Stimulated activated CD8-positive, alpha-beta memory T cell treated with anti-CD3 and anti-CD28 coated beads, Interleukin-15, amount 100 ng/mL, for 1 hour (primary cell): Measurements from ENCODE around the gene ADAMTSL2.

ENCODE experiments used
- DNase-seq: peaks from one replicate; pipeline ENCODE4 v3.0.0-alpha.2; 2020; ENCODE audit warnings: low read depth

Gene ADAMTSL2

GRCh38 chr9:133606708-133607025 is 72.2 kb downstream of the ADAMTSL2 start:
- no peak for DNase-seq

GRCh38 chr9:133607381-133607780 is 72.9 kb downstream of the ADAMTSL2 start:
- DNase-seq: no peak

- DNase-seq: no peak
Measured at GRCh38 chr9:133607976-133608375, 73.5 kb downstream of the ADAMTSL2 start.

GRCh38 chr9:133608382-133608781 is 73.9 kb downstream of the ADAMTSL2 start:
- no peak for DNase-seq

- DNase-seq: no peak
Measured at GRCh38 chr9:133608889-133609288, 74.4 kb downstream of the ADAMTSL2 start.

DNA sequence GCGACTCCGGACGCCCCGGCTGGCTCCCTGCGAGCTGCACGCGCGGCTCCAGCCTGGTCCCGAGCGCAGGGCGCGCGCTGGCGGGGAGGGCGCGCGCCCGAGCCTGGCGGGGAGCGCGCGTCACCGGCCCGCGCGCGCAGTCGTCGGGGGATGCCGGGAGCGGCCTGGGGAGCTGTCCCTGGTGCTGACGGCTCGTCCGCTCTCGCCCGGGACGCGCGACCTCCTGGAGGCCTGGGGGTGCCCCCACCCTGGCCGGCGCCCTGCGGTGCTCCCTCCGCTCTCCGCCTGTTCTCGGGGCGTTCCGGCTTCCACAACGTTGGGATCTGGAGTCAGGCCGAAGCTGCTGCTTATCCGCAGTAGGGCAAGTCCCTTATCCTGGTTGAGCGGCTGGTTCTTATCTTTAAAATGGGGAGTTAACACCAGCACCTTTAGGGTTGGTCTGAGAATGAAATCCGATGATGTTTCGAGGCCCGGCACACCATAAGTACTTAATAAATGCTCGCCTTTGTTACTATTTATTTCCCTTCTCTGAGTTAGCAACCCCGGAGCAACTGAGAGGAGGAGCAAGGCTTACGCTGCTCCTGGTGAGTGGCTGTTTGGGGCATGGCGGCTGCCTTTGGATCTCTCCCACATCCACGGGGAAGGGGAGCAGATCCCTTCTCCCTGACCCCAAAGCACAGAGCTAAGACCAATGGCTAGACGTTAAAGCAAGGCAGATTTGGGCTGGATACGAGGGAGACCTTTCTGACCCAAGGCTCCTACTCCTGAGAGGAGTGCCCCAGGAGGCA is 75.0 kb downstream of the ADAMTSL2 start, which contains the start of gene FAM163B:
FAM163B (minus strand) TSS at position 79 of the 788 bp plus-strand sequence. CDS start 29,166 bp downstream, outside the sequence.
- DNase-seq: no peak

DNA sequence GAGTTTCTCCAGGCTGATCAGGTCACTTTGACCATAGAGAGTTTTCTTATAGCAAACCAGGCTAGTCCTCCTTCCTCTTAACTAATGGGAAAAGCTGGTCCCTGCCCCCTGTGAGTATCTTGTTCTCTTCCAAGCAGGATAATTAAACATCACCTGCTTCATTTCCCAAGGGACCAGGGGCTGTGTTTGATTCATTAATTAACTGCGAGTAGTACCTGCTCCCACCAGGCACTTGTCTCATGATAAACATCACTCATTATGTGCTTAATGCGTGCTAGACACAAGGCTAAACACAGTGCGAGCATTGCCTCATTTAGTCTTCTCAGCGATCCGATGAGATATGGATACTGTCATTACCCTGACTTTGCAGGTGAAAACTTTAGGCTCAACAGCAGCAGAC is 76.3 kb downstream of the ADAMTSL2 start:
- DNase-seq: no peak

DNA sequence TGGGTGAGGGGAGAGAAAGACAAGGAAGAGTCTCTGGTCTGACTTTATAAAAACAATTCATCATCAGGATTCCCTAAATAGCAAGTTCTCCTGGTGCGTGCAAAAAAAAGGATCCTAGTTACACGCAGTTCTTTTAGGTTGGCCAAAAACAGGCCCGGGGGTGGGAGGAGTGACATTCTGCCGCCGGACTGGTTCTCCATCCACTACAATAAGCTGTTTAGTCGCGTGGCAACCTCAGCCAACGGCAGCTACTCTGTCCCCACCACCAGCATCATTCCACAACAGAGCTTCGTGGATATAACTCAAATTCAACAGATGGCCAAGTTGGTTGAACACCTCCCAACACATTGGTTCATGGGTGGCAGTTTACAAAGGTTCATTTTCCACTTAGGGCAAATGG is 77.5 kb downstream of the ADAMTSL2 start:
- no peak for DNase-seq

DNA sequence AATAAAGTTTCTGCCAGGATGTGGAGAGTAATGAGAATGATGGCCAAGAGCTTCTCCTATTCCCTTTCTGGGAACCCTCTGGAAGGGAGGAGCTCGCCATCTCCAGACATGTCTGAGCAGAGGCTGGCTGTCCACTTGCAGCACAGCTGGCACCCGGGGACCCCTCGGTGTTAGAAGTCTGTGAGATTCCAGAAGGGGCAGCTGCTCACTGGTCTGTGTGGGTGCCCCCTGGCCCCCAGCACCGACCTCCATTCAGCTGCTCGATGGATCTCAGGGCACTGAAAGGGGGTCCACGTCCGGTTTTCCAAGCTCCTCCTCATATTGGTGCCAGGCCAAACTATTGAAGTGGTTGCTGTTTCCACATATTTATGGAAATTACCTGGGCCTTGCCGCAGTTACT is 78.3 kb downstream of the ADAMTSL2 start:
- DNase-seq: no peak

GRCh38 chr9:133613432-133613831 is 78.9 kb downstream of the ADAMTSL2 start:
- DNase-seq: no peak

DNA sequence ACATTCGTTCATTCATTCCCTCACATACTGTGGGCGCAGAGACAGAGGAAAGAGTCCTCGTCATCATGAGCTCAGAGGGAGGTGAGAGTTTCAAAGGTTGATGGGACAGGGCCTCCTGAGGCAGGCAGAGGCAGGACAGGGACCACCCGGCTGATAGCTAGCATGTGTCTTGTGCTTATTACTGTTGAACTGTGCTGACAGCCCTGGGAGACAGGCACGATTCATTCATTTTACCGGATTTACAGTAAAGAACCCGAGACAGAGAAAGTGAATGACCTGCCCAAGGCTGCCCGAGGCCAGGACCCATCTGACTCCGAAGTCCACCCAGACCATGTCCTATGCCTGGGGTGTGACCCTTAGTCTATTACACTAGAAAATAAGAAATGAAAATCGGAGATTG is 79.6 kb downstream of the ADAMTSL2 start:
- no peak for DNase-seq

DNA sequence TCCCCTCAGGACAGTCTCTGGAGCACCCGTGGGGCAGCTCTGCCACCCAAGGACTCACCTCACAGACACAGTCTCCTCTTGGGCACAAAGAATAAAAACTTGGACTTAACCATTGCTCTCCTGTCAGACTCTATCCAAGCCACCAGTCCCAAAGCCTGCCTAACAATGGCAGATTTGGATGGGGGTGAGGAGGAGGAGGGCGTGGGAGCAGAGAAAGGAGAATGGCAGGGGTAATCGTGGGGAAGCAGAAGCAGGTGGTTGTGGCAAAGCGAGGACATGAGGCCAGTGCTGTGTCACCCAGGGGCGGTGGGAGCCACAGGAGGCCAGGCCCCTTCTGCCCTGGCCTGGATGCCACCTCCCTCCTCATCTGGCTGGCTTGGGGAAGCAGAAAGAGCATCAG is 80.2 kb downstream of the ADAMTSL2 start:
- no peak for DNase-seq

- DNase-seq: no peak
Measured at GRCh38 chr9:133615186-133615585, 80.7 kb downstream of the ADAMTSL2 start.

- no peak for DNase-seq
Measured at GRCh38 chr9:133615606-133616188, 81.2 kb downstream of the ADAMTSL2 start.

GRCh38 chr9:133616643-133617405 is 82.3 kb downstream of the ADAMTSL2 start:
- no peak for DNase-seq

DNA sequence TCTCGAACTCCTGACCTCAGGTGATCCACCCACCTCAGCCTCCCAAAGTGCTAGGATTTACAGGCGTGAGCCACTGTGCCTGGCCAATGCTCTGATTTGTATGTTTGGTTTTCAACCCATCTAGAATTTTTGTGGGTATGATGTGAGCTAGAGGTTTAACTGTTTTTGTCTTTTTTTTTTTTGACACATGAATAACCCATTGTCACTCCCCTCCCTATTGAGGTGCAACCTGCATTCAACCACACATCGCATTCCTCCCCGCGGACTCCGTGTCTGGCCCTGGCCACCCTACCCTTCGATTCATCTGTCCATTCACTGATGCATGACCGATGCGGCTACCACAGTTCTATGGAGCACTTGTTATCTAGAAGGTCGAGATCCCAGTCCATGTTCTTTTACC is 84.2 kb downstream of the ADAMTSL2 start:
- no peak for DNase-seq

GRCh38 chr9:133619791-133620190 is 85.3 kb downstream of the ADAMTSL2 start:
- peak; percentile 8 for DNase-seq

GRCh38 chr9:133621725-133622267 is 87.3 kb downstream of the ADAMTSL2 start:
- no peak for DNase-seq

DNA sequence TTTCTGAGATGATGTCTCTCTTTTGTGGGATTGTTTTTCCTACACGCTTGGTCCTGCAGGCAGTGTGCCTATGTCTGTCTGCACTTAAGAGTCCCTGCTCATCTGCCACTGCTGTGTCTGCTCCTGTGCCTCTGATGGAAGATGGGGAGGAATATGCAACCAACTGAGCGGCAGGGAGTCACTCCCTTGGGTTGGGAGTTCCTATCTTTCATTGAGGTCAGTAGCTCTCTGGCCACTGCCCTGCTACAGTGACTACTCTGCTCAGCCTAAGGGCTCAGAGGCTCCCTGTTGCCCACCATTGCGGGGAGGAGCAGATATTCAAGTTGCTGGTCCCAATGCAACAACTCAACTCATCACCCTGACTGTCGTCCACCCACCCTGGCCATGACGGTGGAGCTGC is 88.1 kb downstream of the ADAMTSL2 start:
- DNase-seq: no peak
